Hematopoietic multipotent progenitor cell treated with erythropoietin and hydrocortisone succinate and interleukin-3 and kit ligand, for 8 days (in vitro differentiated cells): Measurements from ENCODE around the gene RPL22.
"Not testable (repeated sequence)": the region's sequence is repeated elsewhere in the genome, so short reads cannot be mapped to it uniquely, and the experiment has no call there.

ENCODE experiments used
- DNase-seq: peaks from one replicate; pipeline ENCODE4 v3.0.0-alpha.2; 2015

RPL22 gene

GRCh38 chr1:6233376-6233775 lies 34.0 kb upstream of the RPL22 start:
- DNase-seq, result no peak

DNA sequence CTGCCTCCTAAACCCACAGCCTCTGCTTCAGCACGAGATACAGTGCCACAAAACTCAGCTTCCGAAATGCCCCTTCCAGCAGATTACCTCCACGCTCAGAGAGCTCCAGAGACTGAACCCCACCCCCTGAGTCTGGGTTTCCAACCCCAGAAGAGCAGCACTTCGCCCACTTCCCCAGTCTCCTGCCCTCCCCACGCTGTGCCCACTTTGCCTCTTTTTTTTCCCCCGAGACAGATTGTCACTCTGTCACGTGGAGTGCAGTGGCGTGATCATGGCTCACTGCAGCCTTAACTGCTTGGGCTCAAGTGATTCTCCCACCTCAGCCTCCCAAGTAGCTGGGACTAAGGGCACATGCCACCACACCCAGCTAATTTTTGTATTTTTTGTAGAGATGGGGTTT lies 26.3 kb upstream of the RPL22 start:
- no peak for DNase-seq

- no peak for DNase-seq
Observed at GRCh38 chr1:6224718-6225117, 25.3 kb upstream of the RPL22 start.

GRCh38 chr1:6223617-6224016 lies 24.2 kb upstream of the RPL22 start:
- no peak for DNase-seq

- no peak for DNase-seq
Observed at GRCh38 chr1:6222636-6223035, 23.2 kb upstream of the RPL22 start.

DNA sequence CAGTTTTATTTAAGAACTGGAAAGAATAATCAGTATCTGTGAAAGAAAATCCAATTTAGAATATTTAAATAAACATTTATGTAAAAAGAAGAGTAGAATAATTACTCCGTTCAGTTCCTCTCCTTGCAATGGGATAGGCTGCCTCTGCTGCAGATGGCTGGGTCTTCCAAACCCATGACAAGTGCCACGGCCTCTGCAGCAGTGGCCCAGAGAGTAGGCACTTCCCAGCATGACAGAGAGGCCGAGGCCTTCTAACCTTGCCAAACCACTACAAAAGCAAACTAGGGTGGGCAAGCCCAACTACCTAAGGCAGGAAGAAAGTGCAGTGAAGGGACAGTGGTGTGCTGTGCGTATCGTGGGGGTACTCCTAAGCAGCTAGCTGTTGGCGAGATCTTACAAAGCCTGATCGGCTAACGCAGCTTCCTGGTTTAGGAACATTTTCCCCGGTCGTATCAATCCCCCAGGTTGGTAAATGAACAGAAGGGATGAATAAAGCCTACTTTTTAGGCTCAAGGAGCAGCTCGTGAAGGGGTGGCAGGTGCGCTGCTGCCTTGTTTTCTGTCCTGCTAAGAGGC lies 21.9 kb upstream of the RPL22 start:
- no peak for DNase-seq

- no peak for DNase-seq
Observed at GRCh38 chr1:6220236-6220635, 20.8 kb upstream of the RPL22 start.

GRCh38 chr1:6219641-6220040 lies 20.2 kb upstream of the RPL22 start:
- not testable (repeated sequence) for DNase-seq

GRCh38 chr1:6218375-6219164 lies 19.2 kb upstream of the RPL22 start:
- DNase-seq, result no peak

DNA sequence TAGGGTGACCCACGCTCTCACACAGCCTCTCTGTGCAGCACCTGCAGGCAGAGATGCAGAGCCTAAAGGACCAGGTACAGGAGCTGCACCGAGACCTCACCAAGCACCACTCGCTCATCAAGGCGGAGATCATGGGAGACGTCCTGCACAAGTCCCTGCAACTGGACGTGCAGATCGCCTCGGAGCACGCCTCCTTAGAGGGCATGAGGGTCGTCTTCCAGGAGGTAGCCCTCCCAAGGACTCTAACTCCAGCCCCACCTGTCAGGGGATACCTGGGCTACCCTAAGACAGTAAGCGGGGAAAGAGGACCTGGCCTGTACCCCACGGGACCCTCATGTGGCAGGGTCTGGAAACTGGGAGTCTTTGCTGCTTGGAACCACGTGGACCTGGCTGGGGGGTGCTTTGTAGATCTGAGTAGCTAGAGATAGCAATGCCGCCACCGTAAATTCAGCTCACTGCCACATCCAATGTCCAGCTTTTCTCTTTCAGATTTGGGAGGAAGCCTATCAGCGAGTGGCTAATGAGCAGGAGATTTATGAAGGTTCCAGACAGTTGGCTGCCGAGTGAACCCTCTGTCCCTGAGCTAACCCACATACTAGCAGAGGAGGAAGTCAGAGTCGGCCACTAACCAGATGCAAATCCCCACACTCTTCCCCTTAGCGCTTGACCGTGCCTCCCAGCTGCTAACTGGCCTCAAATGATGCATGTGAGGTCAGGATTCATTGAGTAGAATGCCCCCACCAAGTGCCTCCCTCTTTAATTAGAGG lies 13.0 kb upstream of the RPL22 start:
- no peak for DNase-seq

DNA sequence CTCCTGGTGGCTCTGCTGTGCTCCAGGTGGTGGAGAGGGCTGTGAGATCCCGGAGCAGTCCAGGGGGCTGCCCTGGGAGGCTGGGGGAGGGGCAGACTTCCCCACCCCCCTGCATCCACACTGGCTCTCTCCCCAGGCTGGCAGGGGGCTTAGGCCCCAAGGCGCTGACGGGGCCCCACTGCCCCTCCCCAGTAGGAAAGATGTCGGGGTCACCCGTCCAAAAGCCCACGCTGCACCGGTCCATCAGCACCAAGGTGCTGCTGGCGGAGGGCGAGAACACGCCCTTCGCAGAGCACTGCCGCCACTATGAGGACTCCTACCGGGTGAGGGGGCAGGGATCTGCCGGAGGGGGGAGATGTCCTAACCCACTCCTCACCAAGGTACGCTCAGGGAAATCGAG lies 12.3 kb upstream of the RPL22 start:
- no peak for DNase-seq

DNA sequence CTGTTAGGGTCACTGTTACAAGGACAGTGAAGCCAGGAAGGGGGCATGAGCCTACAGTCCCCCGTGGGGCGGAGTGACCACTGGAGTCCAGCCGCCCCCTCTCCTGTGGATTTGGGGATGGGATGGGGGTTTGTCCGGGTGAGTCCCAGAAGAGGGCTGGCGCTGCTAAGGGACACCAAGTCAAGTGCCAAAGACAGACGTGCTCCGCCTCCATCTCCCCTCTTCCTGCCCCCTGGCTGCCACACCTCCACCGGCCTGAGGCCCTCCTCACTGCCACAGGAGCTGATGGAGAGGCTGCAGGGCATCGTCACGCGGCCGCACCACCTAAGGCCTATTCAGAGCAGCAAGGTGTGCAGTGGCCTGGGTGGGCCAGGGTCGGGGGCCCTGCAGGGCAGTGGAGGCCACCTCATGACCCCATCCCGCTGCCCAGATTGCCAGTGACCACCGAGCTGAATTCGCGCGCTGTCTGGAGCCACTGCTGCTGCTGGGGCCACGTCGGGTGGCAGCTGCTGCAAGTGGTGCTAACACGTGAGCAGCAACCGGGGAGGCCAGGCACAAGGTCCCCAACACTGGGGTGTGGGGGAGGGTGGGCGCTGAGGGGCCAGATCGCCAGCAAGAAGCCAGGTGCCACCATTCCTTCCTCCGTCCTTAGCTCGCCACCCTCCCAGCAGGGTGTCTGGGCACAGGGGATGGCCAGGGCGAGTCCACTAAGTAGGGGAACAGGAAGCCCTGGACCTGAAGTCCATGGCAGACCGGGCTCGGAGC lies 11.4 kb upstream of the RPL22 start:
- DNase-seq, result no peak

- no peak for DNase-seq
Observed at GRCh38 chr1:6209661-6210580, 10.5 kb upstream of the RPL22 start.

- peak; percentile 45 for DNase-seq
Observed at GRCh38 chr1:6208723-6209660, 9.6 kb upstream of the RPL22 start.

DNA sequence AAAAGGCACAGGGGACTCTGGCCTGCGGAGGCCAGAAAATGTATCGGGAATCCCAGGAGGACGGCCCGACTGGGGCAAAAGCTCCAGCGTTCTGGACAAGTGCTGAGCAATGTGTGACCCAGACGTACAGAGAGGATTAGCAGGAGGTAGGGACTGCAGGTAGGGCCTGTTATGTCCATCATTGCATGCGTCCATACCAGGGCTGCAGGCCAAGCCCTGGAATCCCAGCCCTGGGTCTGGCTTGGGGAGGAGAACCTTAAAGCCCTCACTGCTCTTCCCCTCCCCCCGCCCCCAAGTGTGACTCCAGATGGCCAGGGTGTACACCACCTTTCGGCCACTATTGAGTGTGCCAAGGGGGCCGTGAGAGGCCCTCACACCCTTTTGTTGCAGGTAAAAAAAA lies 8.5 kb upstream of the RPL22 start:
- no peak for DNase-seq

GRCh38 chr1:6207075-6207885 lies 7.9 kb upstream of the RPL22 start:
- DNase-seq, result no peak

GRCh38 chr1:6206520-6206855 lies 7.1 kb upstream of the RPL22 start:
- no peak for DNase-seq

- peak; percentile 35 for DNase-seq
Observed at GRCh38 chr1:6205849-6206519, 6.6 kb upstream of the RPL22 start, which contains the start of gene RNF207. TSS of gene RNF207 (plus strand) at chr1:6206119. CDS start at chr1:6206536, 417 bp downstream.

DNA sequence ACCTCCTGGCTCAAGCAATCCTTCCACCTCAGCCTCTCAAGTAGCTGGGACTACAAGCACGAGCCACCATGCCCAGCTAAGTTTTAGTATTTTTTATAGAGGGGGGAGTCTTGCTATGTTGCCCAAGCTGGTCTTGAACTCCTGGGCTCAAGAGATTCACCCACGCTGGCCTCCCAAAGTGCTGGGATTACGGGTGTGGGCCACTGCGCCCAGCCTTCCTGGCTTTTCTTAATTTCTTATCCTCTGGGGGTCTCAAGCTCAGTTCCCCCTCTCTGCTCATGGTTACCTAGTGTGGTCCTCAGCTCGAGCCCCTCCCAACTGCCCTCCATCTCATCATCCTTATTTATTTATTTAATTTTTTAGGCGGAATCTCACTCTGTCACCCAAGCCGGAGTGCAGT lies 2.9 kb upstream of the RPL22 start:
- no peak for DNase-seq
